PC-3 (cell line): Measurements from ENCODE around the gene EOLA1. TPM values are rescaled to one million over a fixed set of nuclear protein-coding genes. Genes with fewer than 3 reads are reported as not detected.

Experiments
- ATAC-seq: fragments of 200-7000 bp; cut with Tn5 transposase; 2 replicates; pipeline ENCODE4 v1.9.1; 2020; ENCODE audit warnings: mild to moderate bottlenecking, moderate library complexity
- BruUV-seq: library from RNA; stranded (reverse); fragments of 400-500 nt; replicated peaks from 2 replicates; lab custom pipeline; 2021; lab: Mats Ljungman, UMichigan
- CTCF ChIA-PET: fragments of 300-600 bp; sonication (Branson Sonifier 250); formaldehyde crosslinking; loops from one replicate; lab custom pipeline; 2022; ENCODE audit warnings: antibody characterized with exemption; lab: Charles Lee
- POLR2A ChIA-PET: fragments of 300-600 bp; sonication (Branson Sonifier 250); formaldehyde crosslinking; loops from one replicate; lab custom pipeline; 2022; ENCODE audit warnings: antibody characterized with exemption; ENCODE audit not compliant: unreplicated experiment; lab: Charles Lee
- DNase-seq: peaks from one replicate; pipeline ENCODE4 v3.0.0-alpha.2; 2015
- H2AFZ ChIP-seq: fragments of 300-600 bp; sonication (generic); 2 replicates; pipeline ENCODE4 v1.6.0; 2016; ENCODE audit warnings: antibody characterized with exemption, low read length
- H3F3A ChIP-seq: fragments of 300-600 bp; sonication (generic); one replicate; pipeline ENCODE4 v1.6.0; 2017; ENCODE audit warnings: antibody characterized with exemption, low read length, control low read depth, mild to moderate bottlenecking; ENCODE audit not compliant: unreplicated experiment
- H3K27ac ChIP-seq: fragments of 300-600 bp; sonication (generic); 2 replicates; pipeline ENCODE4 v1.5.1; 2016; ENCODE audit warnings: mild to moderate bottlenecking, low read length
- H3K27me3 ChIP-seq: fragments of 300-600 bp; sonication (generic); 2 replicates; pipeline ENCODE4 v1.6.1; 2016; ENCODE audit warnings: low read length, mixed read lengths
- H3K36me3 ChIP-seq: fragments of 300-600 bp; sonication (generic); 2 replicates; pipeline ENCODE4 v1.6.1; 2016; ENCODE audit warnings: low read depth, mixed run types, low read length, mixed read lengths
- H3K4me1 ChIP-seq: fragments of 300-600 bp; sonication (generic); 2 replicates; pipeline ENCODE4 v1.5.1; 2016; ENCODE audit warnings: low read length; ENCODE audit not compliant: insufficient read depth
- H3K4me2 ChIP-seq: fragments of 300-600 bp; sonication (generic); 2 replicates; pipeline ENCODE4 v1.6.0; 2016; ENCODE audit warnings: low read length
- H3K4me3 ChIP-seq: fragments of 300-600 bp; sonication (generic); 2 replicates; pipeline ENCODE4 v1.5.1; 2016; ENCODE audit warnings: mild to moderate bottlenecking, low read length, mixed read lengths
- H3K79me2 ChIP-seq: fragments of 300-600 bp; sonication (generic); 2 replicates; pipeline ENCODE4 v1.6.1; 2017; ENCODE audit warnings: low read length, mixed read lengths
- H3K9ac ChIP-seq: fragments of 300-600 bp; sonication (generic); 2 replicates; pipeline ENCODE4 v1.6.0; 2016; ENCODE audit warnings: mild to moderate bottlenecking, low read length
- H3K9me2 ChIP-seq: fragments of 300-600 bp; sonication (generic); replicated peaks from 2 replicates; pipeline ENCODE4 v1.6.1; 2016; ENCODE audit warnings: mixed run types, low read length, mixed read lengths
- H3K9me3 ChIP-seq: fragments of 300-600 bp; sonication (generic); 2 replicates; pipeline ENCODE4 v1.6.1; 2016; ENCODE audit warnings: low read length, mixed read lengths
- H4K20me1 ChIP-seq: fragments of 300-600 bp; sonication (generic); 2 replicates; pipeline ENCODE4 v1.6.1; 2016; ENCODE audit warnings: low read length, mixed read lengths
- EZH2 ChIP-seq: fragments of 300-600 bp; sonication (generic); IDR thresholded peaks from one replicate; pipeline ENCODE4 v1.6.1; 2017; ENCODE audit warnings: antibody characterized with exemption, mild to moderate bottlenecking, low read length; ENCODE audit not compliant: unreplicated experiment
- EZH2phosphoT487 ChIP-seq: fragments of 300-600 bp; sonication (generic); IDR thresholded peaks from 2 replicates; pipeline ENCODE4 v1.6.1; 2018; ENCODE audit warnings: mild to moderate bottlenecking, antibody characterized with exemption, low read length, borderline replicate concordance
- intact Hi-C: fragments of 100-400 bp; cut with micrococcal nuclease; formaldehyde crosslinking; loops from 2 replicates; pipeline ENCODE4 v1.9.0; 2023
- total RNA-seq: library from RNA; depleted of rRNA; stranded (reverse); fragments of >200 nt; gene quantifications from 2 replicates; pipeline ENCODE4 v1.2.3, GENCODE V29; 2014
- TF ChIP-seq, protein P1 (sequence below): fragments of 300-600 bp; sonication (generic); conservative IDR thresholded peaks from 2 replicates; pipeline ENCODE4 v1.5.1; 2017; ENCODE audit warnings: antibody characterized with exemption, low read depth, mild to moderate bottlenecking, low read length

Gene EOLA1
- total RNA-seq, 1 experiment from 2014 or later = 21.7 TPM

DNA sequence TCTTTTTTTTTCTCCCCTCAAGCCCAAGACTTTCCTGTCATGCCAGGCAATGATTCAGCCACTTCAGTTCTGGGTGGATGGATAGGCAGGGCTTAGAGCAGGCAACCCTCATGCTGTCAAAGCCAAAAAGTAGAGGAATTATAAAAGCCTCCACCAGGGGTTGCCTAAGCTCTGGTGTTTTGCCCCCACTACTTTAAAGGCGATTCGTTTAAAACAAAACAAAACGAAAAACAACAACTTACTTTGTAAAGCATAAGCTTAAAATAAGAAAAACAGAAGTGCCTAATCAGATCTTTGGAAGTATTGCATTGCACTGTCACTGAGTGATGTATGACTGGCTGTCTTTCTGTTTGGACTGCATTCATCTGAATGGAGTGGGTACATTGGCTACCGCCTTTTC, 30.4 kb upstream of the EOLA1 start:
- POLR2A ChIA-PET = no interaction called here
- no peak overlapping the region for H2AFZ ChIP-seq
- intact Hi-C loops = loop anchor here (2.0 kb wide), 1 partner anchor 28 kb away; no protein-coding TSS in a partner anchor
- DNase-seq (peak; percentile 54), ATAC-seq (peak; percentile 21; the same call in 1 of the 2 replicates)
- no peak overlapping the region; the same call in 1 of the 2 replicates for H3K9ac ChIP-seq
- TF ChIP-seq, protein P1, sequence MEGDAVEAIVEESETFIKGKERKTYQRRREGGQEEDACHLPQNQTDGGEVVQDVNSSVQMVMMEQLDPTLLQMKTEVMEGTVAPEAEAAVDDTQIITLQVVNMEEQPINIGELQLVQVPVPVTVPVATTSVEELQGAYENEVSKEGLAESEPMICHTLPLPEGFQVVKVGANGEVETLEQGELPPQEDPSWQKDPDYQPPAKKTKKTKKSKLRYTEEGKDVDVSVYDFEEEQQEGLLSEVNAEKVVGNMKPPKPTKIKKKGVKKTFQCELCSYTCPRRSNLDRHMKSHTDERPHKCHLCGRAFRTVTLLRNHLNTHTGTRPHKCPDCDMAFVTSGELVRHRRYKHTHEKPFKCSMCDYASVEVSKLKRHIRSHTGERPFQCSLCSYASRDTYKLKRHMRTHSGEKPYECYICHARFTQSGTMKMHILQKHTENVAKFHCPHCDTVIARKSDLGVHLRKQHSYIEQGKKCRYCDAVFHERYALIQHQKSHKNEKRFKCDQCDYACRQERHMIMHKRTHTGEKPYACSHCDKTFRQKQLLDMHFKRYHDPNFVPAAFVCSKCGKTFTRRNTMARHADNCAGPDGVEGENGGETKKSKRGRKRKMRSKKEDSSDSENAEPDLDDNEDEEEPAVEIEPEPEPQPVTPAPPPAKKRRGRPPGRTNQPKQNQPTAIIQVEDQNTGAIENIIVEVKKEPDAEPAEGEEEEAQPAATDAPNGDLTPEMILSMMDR = peak; percentile 51; the same call in 1 of the 2 replicates
- no peak for TF ChIP-seq EZH2phosphoT487
- peak overlapping the region; percentile 79 for H3K4me2 ChIP-seq
- BruUV-seq = no TSS peak
- CTCF ChIA-PET = interaction anchor here (0.6 kb wide), 1 partner anchor 16 kb away, joined by 3 read pairs; no protein-coding TSS in a partner anchor
- no peaks in the 10 kb centered on the region for H3K36me3 ChIP-seq
- H3K4me3 ChIP-seq = no peak overlapping the region
- peaks cover 63% of the 10 kb centered on the region for H3K4me1 ChIP-seq
- H3K27ac ChIP-seq = peak overlapping the region; percentile 81
- H3K79me2 ChIP-seq = no peaks in the 10 kb centered on the region
- no peaks in the 10 kb centered on the region for H3K9me3 ChIP-seq
- no peaks in the 10 kb centered on the region for H3K27me3 ChIP-seq
- H3K9me2 ChIP-seq = no peaks in the 10 kb centered on the region
- no peaks in the 10 kb centered on the region for H4K20me1 ChIP-seq
- no peaks in the 10 kb centered on the region for H3F3A ChIP-seq

DNA sequence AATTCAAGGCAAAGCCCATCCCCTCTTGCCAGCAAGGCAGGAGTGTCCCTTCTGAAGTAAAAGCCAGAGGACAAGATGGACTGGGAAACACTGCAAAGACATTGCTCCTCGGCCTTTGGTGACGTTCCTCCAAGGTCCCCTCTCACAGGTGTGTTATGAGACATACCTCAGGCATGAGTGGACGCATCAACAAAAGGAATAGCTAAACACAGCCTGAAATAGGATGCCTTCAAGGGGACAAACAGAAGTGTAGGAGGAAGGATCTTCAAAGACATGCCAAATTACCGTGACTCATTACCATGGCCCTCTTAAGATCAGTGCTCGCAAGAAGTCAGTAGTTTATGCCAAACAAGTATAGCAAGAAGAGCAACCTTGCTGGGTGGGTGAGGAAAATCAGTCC, 29.7 kb upstream of the EOLA1 start:
- peaks cover 56% of the 10 kb centered on the region for H3K4me1 ChIP-seq
- ATAC-seq = peak; percentile 78
- POLR2A ChIA-PET = no interaction called here

More for the DNA sequence above, 29.7 kb upstream of the EOLA1 start:
- H3K27me3 ChIP-seq = no peaks in the 10 kb centered on the region
- H3K36me3 ChIP-seq = no peaks in the 10 kb centered on the region
- peak; percentile 95 for DNase-seq
- H2AFZ ChIP-seq = no peak overlapping the region
- no peaks in the 10 kb centered on the region for H3K9me2 ChIP-seq
- H3F3A ChIP-seq = no peaks in the 10 kb centered on the region
- peak overlapping the region; percentile 81 for H3K27ac ChIP-seq
- H3K9me3 ChIP-seq = no peaks in the 10 kb centered on the region
- H4K20me1 ChIP-seq = no peaks in the 10 kb centered on the region
- no peaks in the 10 kb centered on the region for H3K79me2 ChIP-seq
- BruUV-seq = no TSS peak
- TF ChIP-seq EZH2phosphoT487 (no peak), EZH2 (no peak)
- TF ChIP-seq, protein P1 = no peak
- intact Hi-C loops = loop anchor here (2.0 kb wide), 1 partner anchor 28 kb away; no protein-coding TSS in a partner anchor
- H3K4me3 ChIP-seq = no peak overlapping the region; the same call in 1 of the 2 replicates
- CTCF ChIA-PET = no interaction called here
- H3K4me2 ChIP-seq = peak overlapping the region; percentile 79
- H3K9ac ChIP-seq = no peak overlapping the region; the same call in 1 of the 2 replicates
